ENCODE data around the gene GTF2F1.
"Not testable (repeated sequence)": the region's sequence is repeated elsewhere in the genome, so short reads cannot be mapped to it uniquely, and the experiment has no call there.

Gene GTF2F1

DNA sequence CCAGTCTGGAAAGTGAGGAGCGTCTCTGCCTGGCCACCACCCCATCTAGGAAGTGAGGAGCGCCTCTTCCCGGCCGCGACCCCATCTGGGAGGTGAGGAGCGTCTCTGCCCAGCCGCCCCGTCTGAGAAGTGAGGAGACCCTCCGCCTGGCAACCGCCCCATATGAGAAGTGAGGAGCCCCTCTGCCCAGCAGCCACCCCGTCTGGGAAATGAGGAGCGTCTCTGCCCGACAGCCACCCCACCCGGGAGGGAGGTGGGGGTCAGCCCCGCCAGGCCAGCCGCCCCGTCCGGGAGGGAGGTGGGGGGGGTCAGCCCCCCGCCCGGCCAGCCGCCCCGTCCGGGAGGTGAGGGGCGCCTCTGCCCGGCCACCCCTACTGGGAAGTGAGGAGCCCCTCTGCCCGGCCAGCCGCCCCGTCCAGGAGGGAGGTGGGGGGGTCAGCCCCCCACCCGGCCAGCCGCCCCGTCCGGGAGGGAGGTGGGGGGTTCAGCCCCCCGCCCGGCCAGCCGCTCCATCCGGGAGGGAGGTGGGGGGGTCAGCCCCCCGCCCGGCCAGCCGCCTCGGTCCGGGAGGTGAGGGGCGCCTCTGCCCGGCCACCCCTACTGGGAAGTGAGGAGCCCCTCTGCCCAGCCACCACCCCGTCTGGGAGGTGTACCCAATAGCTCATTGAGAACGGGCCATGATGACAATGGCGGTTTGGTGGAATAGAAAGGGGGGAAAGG, 37.5 kb downstream of the GTF2F1 start:
- DNase-seq (ENCODE audit: low spot score): not testable (repeated sequence)

DNA sequence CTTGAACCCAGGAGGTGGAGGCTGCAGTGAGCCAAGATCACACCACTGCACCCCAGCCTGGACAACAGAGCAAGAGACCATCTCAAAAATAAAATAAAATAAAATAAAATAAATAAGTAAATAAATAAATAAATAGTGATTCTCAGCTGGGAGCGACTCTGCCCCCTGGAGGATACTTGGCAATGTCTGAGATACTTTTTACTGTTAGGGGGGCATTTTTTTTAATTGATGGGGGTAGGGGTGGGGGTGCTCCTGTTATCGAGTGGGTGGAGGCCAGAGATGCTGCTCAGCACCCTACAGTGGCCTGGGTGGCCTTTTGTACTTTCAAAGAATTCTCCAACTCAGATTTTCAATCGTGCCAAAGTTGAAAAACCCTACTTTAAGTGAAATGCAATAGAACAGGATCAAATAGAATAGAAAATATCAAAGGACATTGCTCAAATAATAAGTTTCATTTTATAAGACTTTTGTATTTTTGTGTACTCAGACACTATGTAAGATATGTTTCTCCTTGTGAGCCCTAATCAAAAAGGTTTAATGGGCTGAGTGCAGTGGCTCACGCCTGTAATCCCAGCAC, 38.8 kb downstream of the GTF2F1 start:
- DNase-seq (ENCODE audit: low spot score): no peak

DNA sequence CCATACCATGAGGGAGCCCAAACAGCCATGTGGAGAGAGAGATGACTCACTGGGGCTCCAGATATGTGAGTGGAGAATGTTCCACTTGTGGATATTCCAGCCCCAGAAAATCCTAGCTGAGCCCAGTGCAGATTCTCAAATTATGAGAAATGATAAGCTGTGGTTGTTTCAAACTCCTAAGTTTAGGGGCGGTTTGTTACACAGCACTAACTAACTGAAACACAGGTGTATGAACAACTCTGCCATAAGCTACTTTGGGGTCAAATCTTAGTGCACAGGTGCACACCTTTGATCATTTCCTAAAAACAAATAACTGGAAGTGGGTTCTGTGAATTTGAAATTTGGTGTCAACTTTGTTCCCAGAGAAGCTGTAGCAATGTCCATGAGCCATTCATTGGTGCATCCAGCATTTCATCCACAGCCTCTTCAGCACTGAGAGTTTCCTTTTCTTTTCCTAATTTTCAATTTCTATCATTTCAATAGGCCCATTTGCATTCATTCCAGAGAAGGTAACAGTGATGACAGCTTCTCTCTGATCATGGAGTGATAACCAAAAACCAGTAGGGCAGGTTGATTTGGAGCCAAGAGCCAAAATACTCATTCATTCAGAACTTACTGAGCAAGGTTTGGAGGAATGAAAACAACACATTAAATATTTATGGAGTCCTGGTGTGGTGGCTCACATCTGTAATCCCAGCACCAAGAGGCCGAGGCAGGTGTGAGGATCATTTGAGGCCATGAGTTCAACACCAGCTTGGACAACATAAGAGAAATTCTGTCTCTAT, 40.4 kb downstream of the GTF2F1 start:
- no peak for DNase-seq (ENCODE audit: low spot score)

DNA sequence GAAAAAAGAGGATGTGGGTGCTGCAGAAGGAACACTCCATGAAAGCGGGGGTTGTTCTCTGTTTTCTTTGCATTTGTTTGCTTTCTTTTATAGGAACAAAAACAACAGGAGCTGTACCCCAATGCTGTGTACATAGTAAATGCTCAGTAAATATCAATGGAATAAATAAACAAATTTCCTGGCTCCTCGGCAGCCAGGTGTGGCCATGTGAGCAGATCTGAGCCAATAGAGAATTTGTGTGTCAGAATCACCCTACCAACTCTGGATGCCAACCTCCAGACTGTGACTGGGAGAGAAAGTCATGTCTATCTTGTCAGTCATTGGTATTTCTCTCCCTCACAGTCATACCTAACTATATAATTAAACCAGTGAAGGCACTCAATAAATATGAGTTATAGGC, 42.3 kb downstream of the GTF2F1 start:
- no peak for DNase-seq (ENCODE audit: low spot score)

DNA sequence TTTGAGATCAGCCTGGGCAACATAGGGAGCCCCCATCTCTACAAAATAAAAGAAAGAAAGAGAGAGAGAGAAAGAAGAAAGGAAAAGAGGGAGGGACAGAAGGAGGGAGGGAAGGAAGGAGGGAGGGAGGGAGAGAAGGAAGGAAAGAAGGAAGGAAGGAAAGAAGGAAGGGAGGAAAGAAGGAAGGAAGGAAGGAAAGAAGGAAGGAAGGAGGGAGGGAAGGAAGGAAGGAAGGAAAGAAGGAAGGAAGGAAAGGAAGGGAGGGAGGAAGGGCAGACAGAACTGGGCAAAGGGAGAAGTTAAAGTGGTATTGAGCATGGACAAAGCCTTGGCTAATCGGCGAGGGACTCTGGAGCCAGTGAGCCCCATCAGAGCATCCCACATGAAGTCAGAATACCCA, 43.7 kb downstream of the GTF2F1 start:
- DNase-seq (ENCODE audit: low spot score): not testable (repeated sequence)

DNA sequence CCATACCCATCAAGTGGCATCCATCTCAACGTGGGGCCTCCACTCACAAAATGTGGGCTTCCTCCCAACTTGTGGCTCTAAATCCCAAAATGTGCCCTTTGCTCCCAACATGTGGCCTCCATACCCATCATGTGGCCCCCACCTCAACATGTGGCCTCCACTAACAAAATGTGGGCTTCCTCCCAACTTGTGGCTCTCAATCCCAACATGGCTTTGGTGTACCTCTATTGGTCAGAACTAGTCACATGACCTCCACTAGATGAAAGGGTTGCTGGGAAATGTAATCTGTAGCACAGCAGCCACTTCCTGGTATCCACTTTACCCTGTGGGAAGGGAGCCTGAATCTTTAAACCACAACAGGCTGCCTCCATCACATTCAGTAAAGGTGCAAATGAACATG, 49.5 kb downstream of the GTF2F1 start:
- no peak for DNase-seq (ENCODE audit: low spot score)

- no peak for DNase-seq (ENCODE audit: low spot score)
Measured at GRCh38 chr19:6340493-6341201, 52.3 kb downstream of the GTF2F1 start.

- DNase-seq (ENCODE audit: low spot score): no peak
Measured at GRCh38 chr19:6334490-6335285, 58.3 kb downstream of the GTF2F1 start.

DNA sequence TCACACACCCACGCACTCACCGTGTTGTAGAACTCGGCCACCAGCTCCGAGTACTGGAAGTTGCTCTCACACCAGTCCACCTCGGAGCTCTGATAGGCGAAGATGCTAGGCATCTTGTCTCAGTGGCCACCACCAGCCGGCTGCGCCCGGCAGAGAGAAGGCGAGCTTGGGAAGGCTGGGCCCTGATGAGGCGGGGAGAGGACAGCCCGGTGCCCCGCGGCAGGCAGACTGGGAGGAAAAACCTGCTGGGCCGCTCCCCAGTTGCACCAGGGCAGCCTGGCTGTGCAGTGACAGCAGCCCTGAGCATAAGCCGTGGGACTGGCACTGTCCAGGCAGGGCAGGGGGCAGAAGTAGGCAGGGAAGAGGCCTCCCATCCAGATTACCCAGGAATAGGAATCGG, 59.5 kb downstream of the GTF2F1 start, which contains the start of gene ACER1:
Gene ACER1, minus strand, starts transcription at position 174 of the 400 bp plus-strand sequence. Its CDS starts 61 bp downstream, at position 113.
- DNase-seq (ENCODE audit: low spot score): no peak
